CD8-positive, alpha-beta memory T cell (primary cell): Measurements from ENCODE around the gene SLC24A4. TPM values are rescaled to one million over a fixed set of nuclear protein-coding genes. Genes with fewer than 3 reads are reported as not detected.

Experiments used
- CTCF ChIA-PET: fragments of 350-600 bp; sonication (Branson Sonifier 250); formaldehyde crosslinking; loops from one replicate; lab custom pipeline; 2021; ENCODE audit warnings: antibody characterized with exemption; lab: Charles Lee
- POLR2A ChIA-PET: fragments of 350-600 bp; sonication (Branson Sonifier 250); formaldehyde crosslinking; loops from one replicate; lab custom pipeline; 2021; ENCODE audit warnings: antibody characterized with exemption; lab: Charles Lee
- DNase-seq, 5 donors: peaks; one replicate each; pipeline versions ENCODE4 v3.0.0 to v3.0.0-alpha.2; 2020 to 2022; ENCODE audit warnings: mixed read lengths in 1 of 5
- H3K27ac ChIP-seq: one replicate; pipeline ENCODE4 v1.7.0; 2013; ENCODE audit warnings: low read depth, mild to moderate bottlenecking, low read length, moderate library complexity
- H3K27me3 ChIP-seq: 2 replicates; pipeline ENCODE4 v1.7.0; 2013; ENCODE audit warnings: low read length, mild to moderate bottlenecking; ENCODE audit not compliant: insufficient read depth, poor library complexity, severe bottlenecking
- H3K36me3 ChIP-seq: 2 replicates; pipeline ENCODE4 v1.7.0; 2013; ENCODE audit warnings: mild to moderate bottlenecking, low read length, moderate library complexity; ENCODE audit not compliant: insufficient read depth
- H3K4me1 ChIP-seq: 2 replicates; pipeline ENCODE4 v1.7.0; 2013; ENCODE audit warnings: mild to moderate bottlenecking, low read length, moderate library complexity; ENCODE audit not compliant: insufficient read depth
- H3K4me3 ChIP-seq: 2 replicates; pipeline ENCODE4 v1.7.0; 2013; ENCODE audit warnings: mild to moderate bottlenecking, low read length
- H3K9me3 ChIP-seq: 2 replicates; pipeline ENCODE4 v1.7.0; 2013; ENCODE audit warnings: mild to moderate bottlenecking, low read length
- H3K27ac Mint-ChIP-seq, 8 donors: one replicate each; pipeline ENCODE4 v1.8.0; 2020 to 2021; ENCODE audit warnings: mixed read lengths in 8 of 8, mild to moderate bottlenecking in 6 of 8, inconsistent platforms in 3 of 8, moderate library complexity in 3 of 8
- H3K27me3 Mint-ChIP-seq, 2 donors: one replicate each; pipeline ENCODE4 v1.8.0; 2020 to 2021; ENCODE audit warnings: mixed read lengths in 2 of 2, mild to moderate bottlenecking in 1 of 2, moderate library complexity in 1 of 2
- H3K36me3 Mint-ChIP-seq, 3 donors: one replicate each; pipeline ENCODE4 v1.8.0; 2020 to 2021; ENCODE audit warnings: mixed read lengths in 3 of 3, inconsistent platforms in 1 of 3, mild to moderate bottlenecking in 1 of 3
- H3K4me1 Mint-ChIP-seq, 3 donors: one replicate each; pipeline ENCODE4 v1.8.0; 2020 to 2021; ENCODE audit warnings: mixed read lengths in 3 of 3, inconsistent platforms in 1 of 3, mild to moderate bottlenecking in 1 of 3
- H3K4me3 Mint-ChIP-seq, 7 donors: one replicate each; pipeline ENCODE4 v1.8.0; 2020 to 2021; ENCODE audit warnings: mixed read lengths in 7 of 7, mild to moderate bottlenecking in 6 of 7, moderate library complexity in 4 of 7, inconsistent platforms in 2 of 7
- H3K9me3 Mint-ChIP-seq, 5 donors: one replicate each; pipeline ENCODE4 v1.8.0; 2020 to 2022; ENCODE audit warnings: mixed read lengths in 5 of 5, mild to moderate bottlenecking in 3 of 5, moderate library complexity in 2 of 5, inconsistent platforms in 1 of 5
- polyA plus RNA-seq: library from polyadenylated mRNA; unstranded; fragments of 300-500 nt; fragmentation: Illumina TruSeq; gene quantifications from one replicate; pipeline ENCODE4 v1.2.3, GENCODE V29; 2021
- total RNA-seq, 2 experiments: library from RNA; stranded (reverse); gene quantifications; one replicate each; pipeline ENCODE4 v1.2.3, GENCODE V29; 2021

SLC24A4 gene
- total and polyA plus RNA-seq, 3 experiments from 2014 or later: 0.04 TPM; not detected in 2

DNA sequence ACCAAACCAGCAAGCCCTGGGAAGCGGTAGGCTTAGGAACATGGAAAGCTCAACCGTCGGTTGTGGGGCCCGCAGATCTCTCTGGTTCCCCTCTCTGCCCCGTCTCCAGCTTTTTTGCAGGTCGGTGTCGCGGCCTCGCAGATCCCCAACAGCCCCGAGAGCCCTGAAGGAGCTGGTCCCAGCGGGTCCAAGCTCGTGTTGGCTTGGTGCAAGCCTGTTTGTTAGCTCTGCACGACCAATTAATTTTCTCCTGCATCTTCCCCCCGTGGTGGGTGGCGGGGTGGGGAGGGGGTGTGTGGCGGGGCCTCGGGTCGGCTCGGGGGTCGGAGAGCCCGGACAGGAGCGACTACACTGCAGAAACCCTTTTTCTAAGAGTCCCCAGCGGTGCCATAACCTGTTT, 449 bp upstream of the SLC24A4 start:
- Histone ChIP-seq H3K4me3 (no peak overlapping the region), H3K9me3 (no peaks in the 10 kb centered on the region), H3K27ac (no peak overlapping the region), H3K27me3 (peaks cover 17% of the 10 kb centered on the region), H3K36me3 (no peaks in the 10 kb centered on the region), H3K4me1 (no peaks in the 10 kb centered on the region)
- peak overlapping the region; percentile 40 to 83 (median 69) for H3K4me3 Mint-ChIP-seq
- POLR2A ChIA-PET: no interaction called here
- no peak overlapping the region for H3K27ac Mint-ChIP-seq
- peaks cover 0 to 18% (median 3%) of the 10 kb centered on the region in 3 donors for H3K4me1 Mint-ChIP-seq
- CTCF ChIA-PET: no interaction called here
- peaks cover 0 to 7% (median 0%) of the 10 kb centered on the region in 3 donors for H3K36me3 Mint-ChIP-seq
- peaks cover 0 to 2% (median 0%) of the 10 kb centered on the region in 5 donors for H3K9me3 Mint-ChIP-seq
- peaks cover 41 to 69% of the 10 kb centered on the region in 2 donors for H3K27me3 Mint-ChIP-seq
- DNase-seq: no peak

DNA sequence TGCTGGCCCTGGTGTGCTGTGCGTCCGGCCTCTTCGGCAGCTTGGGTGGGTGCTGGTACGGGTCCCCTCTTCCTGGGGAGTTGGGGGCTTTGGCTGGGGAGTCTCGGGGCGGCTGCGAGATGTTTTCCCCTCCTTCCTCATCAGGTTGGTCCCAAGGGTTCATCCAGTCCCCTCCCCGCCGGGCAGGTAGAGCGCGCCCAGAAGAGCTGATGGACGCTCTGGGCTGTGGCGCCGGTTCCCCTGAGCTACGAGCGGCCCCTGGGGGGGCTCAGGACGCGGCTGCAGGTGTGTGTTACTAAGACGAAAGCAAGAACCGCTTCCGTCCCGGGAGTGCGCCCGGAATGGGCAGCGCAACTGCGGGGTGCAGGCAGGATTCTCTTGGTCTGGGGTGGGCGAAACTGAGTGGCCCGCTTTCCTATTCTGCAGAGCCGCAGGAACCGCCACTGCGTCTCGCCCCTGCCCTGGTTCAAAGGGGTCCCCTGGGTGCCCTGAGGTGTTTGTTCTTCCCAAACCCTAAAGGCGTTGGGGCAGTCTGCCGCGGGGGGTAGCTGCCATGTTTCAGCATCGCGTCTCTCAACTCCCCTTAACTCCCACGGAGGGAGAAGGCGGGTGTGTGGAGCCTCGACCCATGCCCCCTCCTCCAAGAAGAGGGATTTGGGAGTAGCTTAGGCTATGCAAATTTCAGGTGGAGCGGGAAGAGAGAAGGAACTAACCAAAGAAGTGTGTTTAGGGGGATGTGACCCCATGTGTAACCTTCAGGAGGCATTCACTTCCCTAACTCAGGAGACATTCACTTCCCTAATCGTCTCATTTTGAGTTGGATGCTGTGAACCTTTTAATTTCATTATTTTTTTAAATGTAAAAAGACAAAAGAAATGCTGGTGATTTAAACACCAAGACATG, 1.2 kb downstream of the SLC24A4 start:
- Histone ChIP-seq H3K36me3 (no peaks in the 10 kb centered on the region), H3K27ac (no peak overlapping the region), H3K9me3 (no peaks in the 10 kb centered on the region), H3K27me3 (peaks cover 17% of the 10 kb centered on the region), H3K4me1 (no peaks in the 10 kb centered on the region), H3K4me3 (no peak overlapping the region)
- peaks cover 0 to 18% (median 3%) of the 10 kb centered on the region in 3 donors for H3K4me1 Mint-ChIP-seq
- no peaks in the 10 kb centered on the region for H3K9me3 Mint-ChIP-seq
- H3K27ac Mint-ChIP-seq: no peak overlapping the region
- H3K27me3 Mint-ChIP-seq: peaks cover 36 to 64% of the 10 kb centered on the region in 2 donors
- peaks cover 0 to under 1% (median 0%) of the 10 kb centered on the region in 3 donors for H3K36me3 Mint-ChIP-seq
- CTCF ChIA-PET: no interaction called here
- no peak for DNase-seq
- peak overlapping the region in 3 of 7 donors; percentile 15 to 80 (median 44) for H3K4me3 Mint-ChIP-seq
- POLR2A ChIA-PET: no interaction called here

DNA sequence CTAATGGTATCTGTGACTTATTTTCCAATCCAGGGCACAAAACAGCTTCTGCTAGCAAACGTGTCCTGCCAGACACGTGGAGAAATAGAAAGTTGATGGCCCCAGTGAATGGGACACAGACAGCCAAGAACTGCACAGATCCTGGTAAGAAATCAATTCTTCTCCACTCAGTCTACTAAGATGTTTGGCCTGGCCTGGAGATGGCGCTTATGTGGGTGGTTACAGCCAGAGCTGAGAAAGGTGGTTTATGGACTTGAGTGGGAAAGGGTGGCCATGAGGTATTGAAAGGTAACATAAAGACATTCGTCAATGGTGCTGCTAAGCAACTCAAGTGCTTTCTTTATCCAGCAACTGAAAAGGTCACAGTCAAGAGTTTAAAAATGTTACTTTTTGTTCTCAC, 2.9 kb downstream of the SLC24A4 start:
- Mint-ChIP-seq H3K4me3 (no peak overlapping the region), H3K27ac (no peak overlapping the region), H3K36me3 (no peaks in the 10 kb centered on the region), H3K27me3 (peaks cover 21 to 50% of the 10 kb centered on the region in 2 donors), H3K9me3 (no peaks in the 10 kb centered on the region), H3K4me1 (peaks cover 0 to 18% (median 3%) of the 10 kb centered on the region in 3 donors)
- Histone ChIP-seq H3K36me3 (no peaks in the 10 kb centered on the region), H3K9me3 (no peaks in the 10 kb centered on the region), H3K4me3 (no peak overlapping the region), H3K4me1 (no peaks in the 10 kb centered on the region), H3K27me3 (peaks cover 17% of the 10 kb centered on the region), H3K27ac (no peak overlapping the region)
- ChIA-PET POLR2A (no interaction called here), CTCF (interaction anchor here (1.0 kb wide), 1 partner anchor 263 kb away, joined by 3 read pairs; no protein-coding TSS in a partner anchor)
- DNase-seq: no peak

DNA sequence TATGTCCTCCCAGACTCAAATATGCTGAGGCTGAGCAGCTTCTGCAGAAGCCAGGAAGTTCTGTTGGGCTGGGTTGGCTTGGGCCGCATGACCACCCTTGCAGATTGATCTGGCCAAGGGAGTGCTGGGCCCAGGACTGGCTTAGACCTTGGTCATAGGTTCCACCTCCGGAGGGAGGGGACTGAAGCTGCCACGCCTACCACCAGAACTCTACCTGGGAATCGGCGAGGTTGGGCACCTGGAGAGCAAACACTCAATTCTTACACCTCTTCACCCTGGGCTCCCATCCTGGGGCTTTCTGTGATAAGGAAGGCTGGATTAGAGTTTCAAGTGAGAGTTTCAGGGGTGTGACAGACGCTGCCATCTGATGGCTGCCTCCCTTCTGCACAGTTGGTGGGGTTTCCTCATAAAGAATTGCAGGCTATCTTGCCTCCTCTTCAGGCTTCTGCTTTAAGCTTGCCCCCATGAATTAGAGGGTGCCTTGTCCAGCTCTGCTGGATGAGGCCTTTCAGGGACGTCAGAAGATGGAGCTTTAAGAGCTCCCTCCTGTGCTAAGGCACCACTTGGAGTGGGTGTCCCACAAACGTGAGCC, 5.8 kb downstream of the SLC24A4 start:
- no peak overlapping the region for H3K27ac Mint-ChIP-seq
- ChIA-PET POLR2A (no interaction called here), CTCF (no interaction called here)
- Histone ChIP-seq H3K4me3 (no peak overlapping the region), H3K27ac (no peak overlapping the region), H3K4me1 (no peaks in the 10 kb centered on the region), H3K9me3 (no peaks in the 10 kb centered on the region), H3K27me3 (peaks cover 7% of the 10 kb centered on the region), H3K36me3 (no peaks in the 10 kb centered on the region)
- H3K36me3 Mint-ChIP-seq: no peaks in the 10 kb centered on the region
- no peaks in the 10 kb centered on the region for H3K9me3 Mint-ChIP-seq
- no peak for DNase-seq
- H3K4me3 Mint-ChIP-seq: no peak overlapping the region
- H3K27me3 Mint-ChIP-seq: peaks cover 12 to 34% of the 10 kb centered on the region in 2 donors
- H3K4me1 Mint-ChIP-seq: peaks cover 0 to 6% (median 0%) of the 10 kb centered on the region in 3 donors

DNA sequence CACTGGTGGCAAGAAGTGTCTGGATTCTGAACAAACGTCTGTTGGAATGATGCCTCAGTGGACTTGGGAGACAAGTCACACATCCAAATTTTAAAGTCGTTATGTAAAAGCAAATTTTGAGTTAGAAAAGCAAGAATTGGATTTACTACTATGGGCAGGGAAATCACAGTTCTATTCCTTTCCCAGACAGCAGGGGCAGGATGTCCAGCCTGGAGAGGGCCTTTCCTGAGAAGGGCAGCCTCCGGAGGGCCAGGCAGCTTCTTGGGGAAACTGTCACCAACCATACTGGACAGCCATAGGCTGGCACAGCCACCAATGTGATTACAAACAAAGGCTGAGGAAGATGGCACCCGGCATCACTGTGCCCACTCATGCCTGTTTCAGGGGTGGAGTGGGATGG, 11.1 kb downstream of the SLC24A4 start:
- H3K4me3 ChIP-seq: no peak overlapping the region
- Mint-ChIP-seq H3K36me3 (no peaks in the 10 kb centered on the region), H3K9me3 (no peaks in the 10 kb centered on the region), H3K4me3 (no peak overlapping the region), H3K27ac (no peak overlapping the region), H3K27me3 (peaks cover 10 to 14% of the 10 kb centered on the region in 2 donors), H3K4me1 (no peaks in the 10 kb centered on the region)
- DNase-seq: no peak
- ChIA-PET CTCF (no interaction called here), POLR2A (no interaction called here)
- H3K27ac ChIP-seq: no peak overlapping the region
- no peaks in the 10 kb centered on the region for H3K36me3 ChIP-seq
- H3K4me1 ChIP-seq: no peaks in the 10 kb centered on the region
- no peaks in the 10 kb centered on the region for H3K9me3 ChIP-seq
- H3K27me3 ChIP-seq: no peaks in the 10 kb centered on the region

DNA sequence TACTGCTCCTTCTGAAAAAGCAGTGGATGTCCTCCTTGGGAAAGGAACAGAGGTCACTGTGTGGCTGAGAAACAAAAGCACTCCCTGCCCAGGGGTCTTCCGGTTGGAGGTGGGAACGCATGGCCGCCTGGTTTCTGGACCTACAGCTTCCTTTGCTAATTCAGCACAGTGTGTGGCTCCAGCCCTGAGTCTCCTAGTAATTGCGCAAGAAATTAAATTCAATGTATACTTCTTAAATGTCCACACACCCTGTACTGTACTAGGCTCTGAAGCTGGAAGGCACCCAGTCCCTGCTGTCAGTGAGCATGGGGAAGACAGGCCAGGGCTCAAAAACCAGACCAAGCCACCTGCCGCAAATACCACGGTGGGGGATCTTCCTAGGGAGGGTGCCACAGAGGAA, 13.4 kb downstream of the SLC24A4 start:
- Histone ChIP-seq H3K27me3 (no peaks in the 10 kb centered on the region), H3K27ac (no peak overlapping the region), H3K4me3 (no peak overlapping the region), H3K9me3 (no peaks in the 10 kb centered on the region), H3K4me1 (no peaks in the 10 kb centered on the region), H3K36me3 (no peaks in the 10 kb centered on the region)
- Mint-ChIP-seq H3K4me1 (peaks cover 0 to 4% (median 0%) of the 10 kb centered on the region in 3 donors), H3K27me3 (peaks cover 15 to 31% of the 10 kb centered on the region in 2 donors), H3K27ac (no peak overlapping the region), H3K36me3 (no peaks in the 10 kb centered on the region), H3K4me3 (no peak overlapping the region), H3K9me3 (no peaks in the 10 kb centered on the region)
- ChIA-PET POLR2A (no interaction called here), CTCF (no interaction called here)
- no peak for DNase-seq

DNA sequence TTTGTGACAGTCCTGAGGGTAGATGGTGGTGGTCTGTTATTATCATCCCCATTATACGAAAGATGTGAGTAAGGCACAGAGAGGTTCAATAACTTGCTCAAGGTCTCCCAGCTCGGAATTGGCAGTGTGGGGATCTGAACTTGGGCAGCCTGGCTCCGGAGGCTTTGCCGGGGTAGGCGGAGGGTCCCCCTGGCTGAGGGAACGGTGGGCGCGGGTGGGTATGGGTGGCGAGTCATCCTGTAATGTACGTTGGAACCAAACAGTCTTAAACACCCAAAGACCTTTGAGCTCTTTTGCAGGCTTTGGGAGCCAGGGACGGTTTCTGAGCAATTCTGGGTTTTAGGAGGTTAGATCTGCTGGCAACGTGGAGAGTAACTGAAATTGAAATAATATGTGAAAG, 16.5 kb downstream of the SLC24A4 start:
- Mint-ChIP-seq H3K4me1 (peaks cover 5 to 14% (median 5%) of the 10 kb centered on the region in 3 donors), H3K27me3 (peaks cover 24 to 50% of the 10 kb centered on the region in 2 donors), H3K27ac (no peak overlapping the region), H3K4me3 (no peak overlapping the region), H3K36me3 (peaks cover 0 to 9% (median 0%) of the 10 kb centered on the region in 3 donors), H3K9me3 (peaks cover 0 to 1% (median 0%) of the 10 kb centered on the region in 5 donors)
- POLR2A ChIA-PET: no interaction called here
- H3K27ac ChIP-seq: no peak overlapping the region
- H3K9me3 ChIP-seq: no peaks in the 10 kb centered on the region
- DNase-seq: no peak
- H3K4me1 ChIP-seq: no peaks in the 10 kb centered on the region
- H3K27me3 ChIP-seq: no peaks in the 10 kb centered on the region
- H3K36me3 ChIP-seq: no peaks in the 10 kb centered on the region
- CTCF ChIA-PET: no interaction called here
- no peak overlapping the region for H3K4me3 ChIP-seq

DNA sequence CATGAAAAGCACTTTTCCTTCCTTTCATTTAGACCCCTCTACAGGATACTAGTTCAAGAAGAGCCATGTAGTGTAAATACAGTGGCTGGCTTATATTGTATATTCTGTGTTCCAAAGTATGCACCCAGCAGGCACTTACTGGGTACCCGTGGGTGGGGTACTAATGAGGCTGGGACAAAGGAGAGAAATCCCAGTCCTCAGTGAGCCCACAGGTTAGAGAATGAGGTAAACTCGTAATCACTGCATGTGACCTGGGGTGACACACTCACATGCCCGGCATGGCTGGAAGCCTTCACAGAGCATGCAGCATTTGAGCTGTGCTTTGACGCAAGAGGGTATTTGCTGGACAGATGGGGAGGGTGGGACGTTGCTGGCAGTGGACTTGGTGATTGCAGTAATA, 17.1 kb downstream of the SLC24A4 start:
- H3K9me3 Mint-ChIP-seq: peaks cover 0 to 3% (median 0%) of the 10 kb centered on the region in 5 donors
- H3K36me3 Mint-ChIP-seq: peaks cover 0 to 12% (median 0%) of the 10 kb centered on the region in 3 donors
- ChIA-PET POLR2A (no interaction called here), CTCF (no interaction called here)
- Histone ChIP-seq H3K4me3 (no peak overlapping the region), H3K9me3 (no peaks in the 10 kb centered on the region), H3K27me3 (no peaks in the 10 kb centered on the region), H3K27ac (no peak overlapping the region), H3K4me1 (no peaks in the 10 kb centered on the region), H3K36me3 (no peaks in the 10 kb centered on the region)
- H3K4me1 Mint-ChIP-seq: peaks cover 5 to 14% (median 5%) of the 10 kb centered on the region in 3 donors
- H3K4me3 Mint-ChIP-seq: no peak overlapping the region
- peaks cover 20 to 51% of the 10 kb centered on the region in 2 donors for H3K27me3 Mint-ChIP-seq
- no peak for DNase-seq
- peak overlapping the region in 1 of 8 donors; percentile 3 for H3K27ac Mint-ChIP-seq
